Calu3 (cell line): ENCODE measurements around the gene WRNIP1. TPM values are rescaled to one million over a fixed set of nuclear protein-coding genes. Genes with fewer than 3 reads are reported as not detected.

Source experiments
- BruUV-seq: library from RNA; stranded (reverse); fragments of 400-500 nt; replicated peaks from 2 replicates; lab custom pipeline; 2021; lab: Mats Ljungman, UMichigan
- CTCF ChIA-PET: fragments of 300-600 bp; sonication (Branson Sonifier 250); formaldehyde crosslinking; loops from one replicate; lab custom pipeline; 2022; ENCODE audit warnings: antibody characterized with exemption; lab: Charles Lee
- DNase-seq: peaks from one replicate; pipeline ENCODE4 v3.0.0; 2022
- H3K27ac Mint-ChIP-seq: one replicate; pipeline ENCODE4 v1.8.0; 2022; ENCODE audit warnings: mixed read lengths; ENCODE audit not compliant: unreplicated experiment
- H3K27me3 Mint-ChIP-seq: one replicate; pipeline ENCODE4 v1.8.0; 2022; ENCODE audit warnings: mixed read lengths; ENCODE audit not compliant: unreplicated experiment
- H3K36me3 Mint-ChIP-seq: one replicate; pipeline ENCODE4 v1.8.0; 2022; ENCODE audit warnings: mild to moderate bottlenecking, moderate library complexity, mixed read lengths; ENCODE audit not compliant: insufficient read depth, unreplicated experiment
- H3K4me1 Mint-ChIP-seq: one replicate; pipeline ENCODE4 v1.8.0; 2022; ENCODE audit warnings: mild to moderate bottlenecking, low read depth, mixed read lengths; ENCODE audit not compliant: unreplicated experiment
- H3K4me3 Mint-ChIP-seq: one replicate; pipeline ENCODE4 v1.8.0; 2022; ENCODE audit warnings: mild to moderate bottlenecking, low read depth, moderate library complexity, mixed read lengths; ENCODE audit not compliant: unreplicated experiment
- H3K9me3 Mint-ChIP-seq: one replicate; pipeline ENCODE4 v1.8.0; 2022; ENCODE audit warnings: low read depth, mixed read lengths; ENCODE audit not compliant: unreplicated experiment
- intact Hi-C: fragments of 100-400 bp; cut with micrococcal nuclease; formaldehyde crosslinking; loops from one replicate; pipeline ENCODE4 v1.10.0; 2022; ENCODE audit not compliant: unreplicated experiment
- total RNA-seq: library from RNA; stranded (reverse); gene quantifications from 2 replicates; pipeline ENCODE4 v1.2.3, GENCODE V29; 2022
- TF ChIP-seq, protein P1 (sequence below): fragments of 200-600 bp; IDR thresholded peaks from one replicate; pipeline ENCODE4 v1.8.0; 2022; ENCODE audit warnings: antibody characterized with exemption; ENCODE audit not compliant: unreplicated experiment

WRNIP1 gene
- total RNA-seq, 1 experiment from 2014 or later = 41.4 TPM

DNA sequence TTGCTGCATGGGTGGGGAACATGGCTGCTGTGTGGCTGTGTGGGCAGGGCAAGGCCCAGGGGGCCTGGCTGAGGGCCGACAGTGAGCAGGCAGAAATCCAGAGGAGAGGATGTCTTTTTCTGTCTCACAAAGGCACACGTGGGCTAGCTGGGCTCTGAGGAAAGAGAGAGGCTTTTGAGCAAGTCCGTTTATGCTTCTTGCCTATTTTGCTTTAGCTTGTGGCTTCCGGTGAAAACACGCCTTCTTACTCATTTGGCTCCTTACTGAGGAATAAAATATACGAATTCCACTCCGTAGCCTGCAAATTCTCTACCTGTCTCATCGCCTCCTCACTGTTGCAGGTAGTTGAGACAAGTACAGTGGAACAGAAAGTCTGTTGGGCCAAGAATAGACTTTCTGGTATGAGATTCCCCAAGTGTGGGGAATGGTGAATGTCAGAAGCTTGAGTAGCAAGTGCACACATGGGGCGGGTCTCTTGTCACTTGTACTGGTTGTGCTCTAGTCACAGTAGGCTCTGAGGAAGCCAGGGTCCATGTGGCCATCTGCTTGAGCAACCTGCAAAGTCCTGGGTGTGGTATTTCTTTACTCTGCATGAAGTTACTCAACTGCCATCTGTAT lies 28.4 kb downstream of the WRNIP1 start:
- no peak overlapping the region for H3K4me3 Mint-ChIP-seq
- intact Hi-C loops = loop anchor here (5.0 kb wide), 2 partner anchors 119 to 139 kb away; no protein-coding TSS in a partner anchor
- peaks cover 12% of the 10 kb centered on the region for H3K36me3 Mint-ChIP-seq
- no peaks in the 10 kb centered on the region for H3K9me3 Mint-ChIP-seq
- peaks cover 17% of the 10 kb centered on the region for H3K4me1 Mint-ChIP-seq
- no TSS peak for BruUV-seq
- H3K27ac Mint-ChIP-seq = peak overlapping the region; percentile 63
- no peak for DNase-seq
- H3K27me3 Mint-ChIP-seq = no peaks in the 10 kb centered on the region
- CTCF ChIA-PET = interaction anchor here (0.7 kb wide), 1 partner anchor 53 kb away, joined by 3 read pairs; no protein-coding TSS in a partner anchor
- TF ChIP-seq, protein P1, sequence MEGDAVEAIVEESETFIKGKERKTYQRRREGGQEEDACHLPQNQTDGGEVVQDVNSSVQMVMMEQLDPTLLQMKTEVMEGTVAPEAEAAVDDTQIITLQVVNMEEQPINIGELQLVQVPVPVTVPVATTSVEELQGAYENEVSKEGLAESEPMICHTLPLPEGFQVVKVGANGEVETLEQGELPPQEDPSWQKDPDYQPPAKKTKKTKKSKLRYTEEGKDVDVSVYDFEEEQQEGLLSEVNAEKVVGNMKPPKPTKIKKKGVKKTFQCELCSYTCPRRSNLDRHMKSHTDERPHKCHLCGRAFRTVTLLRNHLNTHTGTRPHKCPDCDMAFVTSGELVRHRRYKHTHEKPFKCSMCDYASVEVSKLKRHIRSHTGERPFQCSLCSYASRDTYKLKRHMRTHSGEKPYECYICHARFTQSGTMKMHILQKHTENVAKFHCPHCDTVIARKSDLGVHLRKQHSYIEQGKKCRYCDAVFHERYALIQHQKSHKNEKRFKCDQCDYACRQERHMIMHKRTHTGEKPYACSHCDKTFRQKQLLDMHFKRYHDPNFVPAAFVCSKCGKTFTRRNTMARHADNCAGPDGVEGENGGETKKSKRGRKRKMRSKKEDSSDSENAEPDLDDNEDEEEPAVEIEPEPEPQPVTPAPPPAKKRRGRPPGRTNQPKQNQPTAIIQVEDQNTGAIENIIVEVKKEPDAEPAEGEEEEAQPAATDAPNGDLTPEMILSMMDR = no peak

DNA sequence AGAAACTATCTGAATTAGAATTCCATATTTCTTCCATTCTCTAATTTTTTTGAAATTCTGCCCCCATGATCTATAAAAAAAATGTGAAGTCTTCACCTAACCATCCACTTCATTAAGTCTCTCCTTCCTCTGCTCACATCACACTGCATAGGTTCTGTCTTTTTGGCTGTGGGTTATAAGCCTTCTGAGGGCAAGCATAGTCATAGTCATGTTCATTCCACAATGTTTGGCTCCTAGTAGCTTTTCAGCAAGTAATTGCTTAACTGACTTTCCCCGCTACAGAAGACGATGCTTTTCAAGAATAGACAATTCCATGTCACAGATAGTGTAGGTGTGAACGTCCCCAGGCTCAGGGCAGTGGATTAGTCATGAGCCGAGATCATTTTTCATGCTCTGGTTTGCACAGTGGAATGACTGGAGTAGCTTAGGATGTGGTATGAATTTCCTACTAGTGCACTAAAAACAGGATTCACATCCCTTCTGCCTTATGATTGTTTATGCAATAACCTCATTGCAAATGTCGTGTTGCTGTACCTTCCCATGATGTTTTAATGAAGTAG lies 29.1 kb downstream of the WRNIP1 start:
- intact Hi-C loops = loop anchor here (5.0 kb wide), 2 partner anchors 118 to 138 kb away; no protein-coding TSS in a partner anchor

DNA sequence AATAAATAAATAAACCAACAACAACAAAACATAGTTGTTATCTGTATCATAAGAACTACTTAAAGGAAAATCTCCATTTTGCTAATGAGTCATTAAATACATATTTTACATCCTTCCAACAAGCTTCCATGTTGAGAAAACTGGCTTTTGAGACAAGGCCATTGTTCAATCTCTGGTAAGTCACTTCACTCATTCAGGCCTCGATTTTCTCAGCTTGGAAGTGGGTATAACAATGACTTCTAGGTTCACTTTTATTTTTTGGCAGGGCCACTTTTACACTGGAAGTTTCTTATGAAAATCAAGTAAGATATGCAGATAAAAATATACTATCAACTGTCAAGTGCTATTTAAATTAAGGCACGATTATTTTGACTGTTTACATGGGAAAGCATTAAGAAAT lies 30.0 kb downstream of the WRNIP1 start:
- peaks cover 12% of the 10 kb centered on the region for H3K36me3 Mint-ChIP-seq
- no TSS peak for BruUV-seq
- no peak for DNase-seq
- no peaks in the 10 kb centered on the region for H3K27me3 Mint-ChIP-seq
- CTCF ChIA-PET = no interaction called here
- peaks cover 15% of the 10 kb centered on the region for H3K4me1 Mint-ChIP-seq
- H3K4me3 Mint-ChIP-seq = no peak overlapping the region
- intact Hi-C loops = no loop called here
- no peak overlapping the region for H3K27ac Mint-ChIP-seq
- H3K9me3 Mint-ChIP-seq = no peaks in the 10 kb centered on the region
- TF ChIP-seq, protein P1 = no peak

More for the DNA sequence above, 29.1 kb downstream of the WRNIP1 start:
- TF ChIP-seq, protein P1 = no peak
- no peaks in the 10 kb centered on the region for H3K27me3 Mint-ChIP-seq
- peaks cover 12% of the 10 kb centered on the region for H3K36me3 Mint-ChIP-seq
- DNase-seq = no peak
- peaks cover 17% of the 10 kb centered on the region for H3K4me1 Mint-ChIP-seq
- H3K4me3 Mint-ChIP-seq = no peak overlapping the region
- H3K9me3 Mint-ChIP-seq = no peaks in the 10 kb centered on the region
- H3K27ac Mint-ChIP-seq = peak overlapping the region; percentile 63
- CTCF ChIA-PET = no interaction called here
- BruUV-seq = no TSS peak

DNA sequence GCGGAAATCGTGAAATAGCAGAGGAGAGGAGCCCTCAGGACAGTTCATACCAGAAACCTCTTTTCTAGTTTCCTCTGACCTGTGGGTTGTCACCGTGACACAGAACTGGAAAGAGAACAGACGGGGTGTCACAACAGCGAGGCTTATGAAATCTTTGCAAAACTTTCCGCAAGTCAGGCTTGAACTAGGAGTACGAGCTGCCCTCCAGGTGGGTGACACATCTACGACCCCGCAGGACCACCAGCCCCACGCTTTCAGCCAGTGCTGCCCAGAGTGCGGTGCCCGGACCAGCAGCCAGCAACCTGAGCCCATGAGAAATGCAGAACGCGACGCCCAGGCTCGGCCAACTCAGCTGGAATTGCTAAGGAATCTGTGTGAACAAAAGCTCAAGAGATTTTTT lies 30.8 kb downstream of the WRNIP1 start:
- no peak for DNase-seq
- H3K9me3 Mint-ChIP-seq = no peaks in the 10 kb centered on the region
- H3K36me3 Mint-ChIP-seq = peaks cover 12% of the 10 kb centered on the region
- TF ChIP-seq, protein P1 = no peak
- CTCF ChIA-PET = no interaction called here
- H3K27ac Mint-ChIP-seq = no peak overlapping the region
- H3K27me3 Mint-ChIP-seq = no peaks in the 10 kb centered on the region
- intact Hi-C loops = no loop called here
- no peak overlapping the region for H3K4me3 Mint-ChIP-seq
- BruUV-seq = no TSS peak
- peaks cover 7% of the 10 kb centered on the region for H3K4me1 Mint-ChIP-seq
